HL-60 (cell line): ENCODE results near the gene BMP7.

ENCODE experiments used
- DNase-seq, 2 experiments: peaks; one replicate each; pipeline ENCODE4 v3.0.0-alpha.2; 2010 to 2020; ENCODE audit warnings: low read depth in 1 of 2, low spot score in 1 of 2
- H3K27ac ChIP-seq: fragments of 250-450 bp; sonication (Bioruptor Pico); replicated peaks from 2 replicates; pipeline ENCODE4 v1.5.1; 2020; ENCODE audit warnings: mild to moderate bottlenecking, moderate library complexity
- H3K27me3 ChIP-seq: fragments of 250-450 bp; sonication (Bioruptor Pico); 2 replicates; pipeline ENCODE4 v1.5.1; 2021; ENCODE audit warnings: mild to moderate bottlenecking, moderate library complexity; ENCODE audit not compliant: insufficient read depth, poor library complexity, severe bottlenecking
- H3K4me3 ChIP-seq: replicated peaks from 2 replicates; pipeline ENCODE4 v1.5.1; 2011; ENCODE audit warnings: mild to moderate bottlenecking, control low read depth, low read length; ENCODE audit not compliant: insufficient read depth
- CTCF ChIP-seq: IDR thresholded peaks from one replicate; pipeline ENCODE4 v1.5.1; 2011; ENCODE audit warnings: low read length, control low read depth, inconsistent platforms; ENCODE audit not compliant: insufficient read depth
- GABPA ChIP-seq: IDR thresholded peaks from 2 replicates; pipeline ENCODE4 v1.6.1; 2012; ENCODE audit warnings: low read depth
- POLR2AphosphoS5 ChIP-seq: IDR thresholded peaks from 2 replicates; pipeline ENCODE4 v1.6.1; 2012; ENCODE audit warnings: low read depth
- REST ChIP-seq: IDR thresholded peaks from 2 replicates; pipeline ENCODE4 v1.6.1; 2012; ENCODE audit warnings: low read depth; ENCODE audit not compliant: insufficient replicate concordance
- SPI1 ChIP-seq: IDR thresholded peaks from 2 replicates; pipeline ENCODE4 v1.6.1; 2012; ENCODE audit warnings: low read depth, mild to moderate bottlenecking, borderline replicate concordance

BMP7 gene

DNA sequence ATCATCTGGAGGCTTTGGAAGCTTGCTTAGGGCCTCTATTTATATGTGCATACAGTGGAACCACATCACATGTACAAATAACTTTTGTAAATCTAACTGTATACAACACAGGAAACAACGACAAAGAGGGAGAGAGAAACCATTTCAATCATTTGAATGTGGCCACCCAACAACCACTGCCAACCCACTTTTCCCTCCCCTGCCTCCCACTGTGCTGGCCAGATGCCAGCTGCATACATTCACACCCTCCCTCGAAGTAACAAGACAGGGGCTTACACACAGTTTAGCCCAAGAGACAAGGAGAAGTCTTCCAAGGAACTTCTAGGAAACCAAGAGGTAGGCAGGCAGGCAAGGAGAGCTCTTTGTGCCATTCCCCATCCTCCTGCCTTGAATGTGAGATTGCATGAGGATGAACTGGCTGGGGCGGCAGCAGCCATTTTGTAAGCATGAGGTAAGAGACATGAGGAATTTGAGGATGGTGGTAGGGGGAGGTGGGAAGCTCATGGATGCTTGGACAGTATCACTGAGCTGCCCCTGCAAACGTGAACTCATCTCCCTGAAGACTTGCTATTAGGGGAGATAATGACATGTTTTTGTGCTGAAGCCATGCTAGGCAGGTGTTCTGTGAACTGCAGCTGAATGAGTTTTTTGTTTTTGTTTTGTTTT, 18.2 kb downstream of the BMP7 start:
- TF ChIP-seq CTCF, result no peak
- no peak for TF ChIP-seq REST
- TF ChIP-seq SPI1, result no peak
- no peak for TF ChIP-seq POLR2AphosphoS5
- DNase-seq, result no peak
- no peak overlapping the region for H3K4me3 ChIP-seq
- H3K27me3 ChIP-seq, result peaks cover 6% of the 10 kb centered on the region
- no peak overlapping the region for H3K27ac ChIP-seq

- Histone ChIP-seq H3K27me3 (peaks cover 6% of the 10 kb centered on the region), H3K4me3 (no peak overlapping the region), H3K27ac (no peak overlapping the region)
- no peak for DNase-seq
- TF ChIP-seq REST, result no peak
- TF ChIP-seq POLR2AphosphoS5, result no peak
- TF ChIP-seq GABPA, result no peak
- no peak for TF ChIP-seq SPI1
- TF ChIP-seq CTCF, result no peak
These were observed 19.0 kb downstream of the BMP7 start for GRCh38 chr20:57247292-57247965.

- no peak overlapping the region for H3K27ac ChIP-seq
- TF ChIP-seq CTCF (no peak), SPI1 (no peak), REST (no peak), GABPA (no peak), POLR2AphosphoS5 (no peak)
These were observed 20.4 kb downstream of the BMP7 start for GRCh38 chr20:57245997-57246396.

More at GRCh38 chr20:57245997-57246396, 20.4 kb downstream of the BMP7 start:
- DNase-seq, result no peak
- peaks cover 3% of the 10 kb centered on the region for H3K27me3 ChIP-seq
- H3K4me3 ChIP-seq, result no peak overlapping the region
